ENCODE measurements around the gene CD44. TPM values are rescaled to one million over a fixed set of nuclear protein-coding genes. Genes with fewer than 3 reads are reported as not detected.

CD44 gene
- total RNA-seq, 1 experiment from 2014 or later: 6.1 TPM

GRCh38 chr11:35223991-35224390 lies 85.0 kb downstream of the CD44 start:
- H4K91ac ChIP-seq (ENCODE audit: insufficient read length, low read depth, low read length): no peak overlapping the region
- peaks cover 0 to 3% of the 10 kb centered on the region in 2 experiments; a peak in 2 of 4 replicates for H3K4me1 Mint-ChIP-seq
- H2BK15ac ChIP-seq (ENCODE audit: low read depth, low read length): no peak overlapping the region
- no peaks in the 10 kb centered on the region for H3K23me2 ChIP-seq (ENCODE audit: insufficient read length, low read depth, low read length, poor library complexity, severe bottlenecking)
- no peak overlapping the region for H3K4me2 ChIP-seq (ENCODE audit: insufficient read depth, insufficient read length, low read length)
- no peak overlapping the region for H2AFZ ChIP-seq (ENCODE audit: low read length)
- no peak overlapping the region for H4K5ac ChIP-seq (ENCODE audit: insufficient read length, low read depth, low read length)
- H3K23ac ChIP-seq (ENCODE audit: insufficient read length, low read depth, low read length): no peak overlapping the region
- H3K27ac ChIP-seq (ENCODE audit: insufficient read length, low read depth, low read length): no peak overlapping the region
- H3K27me3 ChIP-seq (ENCODE audit: insufficient read depth, low read length): no peaks in the 10 kb centered on the region
- TF ChIP-seq CTCF (conservative IDR thresholded peaks at IDR 0.05): no peak
- no peaks in the 10 kb centered on the region for H3K27me3 Mint-ChIP-seq (ENCODE audit: low read depth)
- no peak overlapping the region for H3K18ac ChIP-seq (ENCODE audit: insufficient read length, low read depth, low read length)
- no peak overlapping the region for H3K27ac Mint-ChIP-seq
- H3K9me3 Mint-ChIP-seq: no peaks in the 10 kb centered on the region
- H3K56ac ChIP-seq (ENCODE audit: insufficient read length, low read depth, low read length): no peak overlapping the region
- no peak overlapping the region for H2BK12ac ChIP-seq (ENCODE audit: insufficient read length, low read depth, low read length)
- H3K9me3 ChIP-seq (ENCODE audit: control insufficient read depth, low read depth, low read length): no peaks in the 10 kb centered on the region
- H2BK20ac ChIP-seq (ENCODE audit: low read depth, low read length, poor library complexity, severe bottlenecking): no peak overlapping the region
- no peak overlapping the region for H3T11ph ChIP-seq (ENCODE audit: low read length)
- no peak overlapping the region for H3K14ac ChIP-seq (ENCODE audit: insufficient read depth, low read length)
- no CpG with 5 or more reads among the region's 1 CpG for WGBS (ENCODE audit: extremely low coverage, insufficient read length, low lambda C conversion rate)
- H3K4ac ChIP-seq (ENCODE audit: low read depth, low read length): no peak overlapping the region
- DNase-seq: no peak
- no peak overlapping the region for H3K4me3 Mint-ChIP-seq
- no peak overlapping the region for H2BK5ac ChIP-seq (ENCODE audit: insufficient read length, low read length)
- H3K36me3 Mint-ChIP-seq (ENCODE audit: insufficient read depth in 1 of 3, low read depth in 3 of 3): no peaks in the 10 kb centered on the region
- no peaks in the 10 kb centered on the region for H4K20me1 ChIP-seq (ENCODE audit: control insufficient read depth, insufficient read depth, insufficient read length)
- H3K4me1 ChIP-seq (ENCODE audit: insufficient read depth, low read length): no peaks in the 10 kb centered on the region
- H3K79me1 ChIP-seq (ENCODE audit: insufficient read depth, low read depth, low read length, poor library complexity, severe bottlenecking): no peaks in the 10 kb centered on the region
- H3K79me2 ChIP-seq (ENCODE audit: insufficient read depth, low read length): no peaks in the 10 kb centered on the region
- H2BK120ac ChIP-seq (ENCODE audit: low read depth, low read length, poor library complexity, severe bottlenecking): no peak overlapping the region
- H4K8ac ChIP-seq (replicated peaks; ENCODE audit: insufficient read length, low read depth, low read length): no peak overlapping the region
- H3K9ac ChIP-seq (ENCODE audit: extremely low read depth, insufficient read length, low read length): no peak overlapping the region
- H2AK5ac ChIP-seq (ENCODE audit: insufficient read length, low read length): no peak overlapping the region
